ENCODE measurements around the gene KRT6A. TPM values are rescaled to one million over a fixed set of nuclear protein-coding genes. Genes with fewer than 3 reads are reported as not detected.

The KRT6A gene
- total and polyA plus RNA-seq, 2 of the 8 experiments (the other 6 are each of a cell fraction or from before 2014, with no cell fraction given) = 0.11 TPM; not detected in 1

GRCh38 chr12:52525661-52526499 lies 32.8 kb upstream of the KRT6A start:
- FAIRE-seq (no peak), DNase-seq (ENCODE audit: low read depth in 1 of 2, low spot score in 2 of 2) (peak in 1 of 2 experiments; percentile 17)
- Histone ChIP-seq H4K8ac (ENCODE audit: extremely low read depth, insufficient read depth, low read length) (peak overlapping the region; percentile 16; the same call in 1 of the 2 replicates), H2AFZ (ENCODE audit: low read length) (no peak overlapping the region), H3K79me1 (ENCODE audit: low read depth, low read length) (no peaks in the 10 kb centered on the region), H2AK5ac (ENCODE audit: low read depth, low read length) (no peak overlapping the region), H3K27ac (ENCODE audit: low read depth, low read length) (no peak overlapping the region), H3K9ac (replicated peaks in 1 of 4; ENCODE audit: extremely low read depth in 1 of 4, low read depth in 3 of 4, low read length in 3 of 4) (no peak overlapping the region), H2BK120ac (replicated peaks; ENCODE audit: low read depth, low read length) (no peak overlapping the region), H2BK5ac (ENCODE audit: low read depth, low read length) (no peak overlapping the region), H3K4me2 (ENCODE audit: insufficient read depth in 1 of 2, low read depth in 2 of 2, low read length in 2 of 2) (no peak overlapping the region), H3K9me3 (ENCODE audit: insufficient read depth in 2 of 2, low read depth in 1 of 2, low read length in 1 of 2) (no peaks in the 10 kb centered on the region), H3K4me1 (replicated peaks in 1 of 4; ENCODE audit: control insufficient read depth in 3 of 4, insufficient read depth in 4 of 4, low read length in 3 of 4) (peaks cover 0 to 1% (median 0%) of the 10 kb centered on the region in 4 experiments; a peak in 1 of 7 replicates), H3K14ac (ENCODE audit: insufficient read length) (no peak overlapping the region), H3K56ac (replicated peaks; ENCODE audit: insufficient read length, low read depth, low read length) (no peak overlapping the region), H4K20me1 (replicated peaks in 1 of 2; ENCODE audit: control insufficient read depth in 1 of 2, insufficient read depth in 2 of 2, low read length in 2 of 2) (no peaks in the 10 kb centered on the region), H3K23ac (ENCODE audit: insufficient read length) (no peak overlapping the region), H3K23me2 (ENCODE audit: low read depth, low read length) (no peaks in the 10 kb centered on the region), H3K36me3 (ENCODE audit: control insufficient read depth in 2 of 4, insufficient read depth in 4 of 4, low read length in 3 of 4) (no peaks in the 10 kb centered on the region), H2BK20ac (ENCODE audit: low read length) (no peak overlapping the region), H3K79me2 (ENCODE audit: control insufficient read depth in 1 of 2, insufficient read depth in 2 of 2, low read length in 2 of 2) (no peaks in the 10 kb centered on the region), H4K5ac (ENCODE audit: insufficient read length, low read depth, low read length) (no peak overlapping the region), H3K27me3 (replicated peaks in 1 of 4; ENCODE audit: control insufficient read depth in 3 of 4, extremely low read depth in 1 of 4, insufficient read depth in 3 of 4, low read length in 3 of 4) (no peaks in the 10 kb centered on the region; a peak in 1 of 7 replicates), H3K4ac (replicated peaks; ENCODE audit: insufficient read length, low read depth, low read length) (no peak overlapping the region), H2BK15ac (ENCODE audit: low read length) (no peak overlapping the region), H3K18ac (ENCODE audit: extremely low read depth, low read length) (no peak overlapping the region), H3K4me3 (ENCODE audit: extremely low read depth in 1 of 4, insufficient read depth in 2 of 4, low read depth in 3 of 4, low read length in 4 of 4) (no peak overlapping the region), H2BK12ac (ENCODE audit: low read depth, low read length) (no peak overlapping the region), H4K91ac (replicated peaks; ENCODE audit: insufficient read length, low read length) (no peak overlapping the region)
- POLR2A ChIA-PET (ENCODE audit: partially characterized antibody) = no interaction called here
- CTCF ChIA-PET (ENCODE audit: partially characterized antibody) = interaction anchor here (1.0 to 1.2 kb wide), 3 partner anchors 14 to 135 kb away, joined by 3 read pairs; no protein-coding TSS in a partner anchor
- WGBS, 2 experiments (ENCODE audit: extremely low coverage in 1 of 2, insufficient coverage in 1 of 2, insufficient read length in 1 of 2, insufficient replicate concordance in 2 of 2, low coverage in 1 of 2, low lambda C conversion rate in 2 of 2, missing lambda C conversion rate in 1 of 2) = 84% methylated on average over 13 of the region's 13 CpGs; no CpG with 5 or more reads in 1 of the 2 experiments
- TF ChIP-seq SP4 (IDR thresholded peaks at IDR 0.05; ENCODE audit: low read length) = no peak
- TF ChIP-seq CHD2 (IDR thresholded peaks at IDR 0.05; ENCODE audit: low read length) = no peak
- no peak for TF ChIP-seq E2F6 (IDR thresholded peaks at IDR 0.05)
- no peak for TF ChIP-seq SIX5 (IDR thresholded peaks at IDR 0.05; ENCODE audit: low read depth, low read length)
- TF ChIP-seq TAF7 (optimal IDR thresholded peaks at IDR 0.05; ENCODE audit: borderline replicate concordance, low read depth, low read length) = no peak
- TF ChIP-seq MAFK (IDR thresholded peaks at IDR 0.05; ENCODE audit: low read depth, low read length) = no peak
- no peak for TF ChIP-seq HDAC2 (IDR thresholded peaks at IDR 0.05; ENCODE audit: borderline replicate concordance in 1 of 2, low read depth in 2 of 2, low read length in 2 of 2)
- TF ChIP-seq JUN (IDR thresholded peaks at IDR 0.05; ENCODE audit: low read depth, low read length) = no peak
- no peak for TF ChIP-seq RXRA (IDR thresholded peaks at IDR 0.05; ENCODE audit: insufficient read depth, low read depth, low read length)
- no peak for TF ChIP-seq USF2 (IDR thresholded peaks at IDR 0.05; ENCODE audit: low read length)
- TF ChIP-seq JUND (IDR thresholded peaks at IDR 0.05; ENCODE audit: low read length) = no peak
